ENCODE results near the gene BHMT. TPM values are rescaled to one million over a fixed set of nuclear protein-coding genes. Genes with fewer than 3 reads are reported as not detected.

BHMT gene
- total RNA-seq, 1 experiment from 2014 or later, result 0.72 TPM

GRCh38 chr5:79120221-79120620 is 8.6 kb downstream of the BHMT start:
- no peak overlapping the region for H3K27ac Mint-ChIP-seq
- H3K14ac ChIP-seq (ENCODE audit: insufficient read depth, low read length), result no peak overlapping the region

More at GRCh38 chr5:79120221-79120620, 8.6 kb downstream of the BHMT start:
- no peaks in the 10 kb centered on the region for H3K4me1 ChIP-seq (ENCODE audit: insufficient read depth, low read length)
- H3K23ac ChIP-seq (ENCODE audit: insufficient read length, low read depth, low read length), result no peak overlapping the region
- H3K27me3 ChIP-seq (ENCODE audit: insufficient read depth, low read length), result no peaks in the 10 kb centered on the region
- H3K4ac ChIP-seq (ENCODE audit: low read depth, low read length), result no peak overlapping the region
- H3K27ac ChIP-seq (ENCODE audit: insufficient read length, low read depth, low read length), result no peak overlapping the region
- H3K9me3 ChIP-seq (ENCODE audit: control insufficient read depth, low read depth, low read length), result no peaks in the 10 kb centered on the region
- Mint-ChIP-seq H3K4me1 (no peaks in the 10 kb centered on the region), H3K27me3 (ENCODE audit: low read depth) (peaks cover 2% of the 10 kb centered on the region; the same call in 1 of the 2 replicates), H3K4me3 (no peak overlapping the region), H3K9me3 (no peaks in the 10 kb centered on the region; a peak in 1 of 5 replicates), H3K36me3 (ENCODE audit: insufficient read depth in 1 of 3, low read depth in 3 of 3) (no peaks in the 10 kb centered on the region)
- no peak overlapping the region for H2AFZ ChIP-seq (ENCODE audit: low read length)
- no peaks in the 10 kb centered on the region for H3K23me2 ChIP-seq (ENCODE audit: insufficient read length, low read depth, low read length, poor library complexity, severe bottlenecking)
- H4K5ac ChIP-seq (ENCODE audit: insufficient read length, low read depth, low read length), result no peak overlapping the region
- H4K8ac ChIP-seq (replicated peaks; ENCODE audit: insufficient read length, low read depth, low read length), result no peak overlapping the region
- no peak for DNase-seq
- H2BK5ac ChIP-seq (ENCODE audit: insufficient read length, low read length), result no peak overlapping the region
- no peak overlapping the region for H2BK12ac ChIP-seq (ENCODE audit: insufficient read length, low read depth, low read length)
- H3T11ph ChIP-seq (ENCODE audit: low read length), result no peak overlapping the region
- no peaks in the 10 kb centered on the region for H4K20me1 ChIP-seq (ENCODE audit: control insufficient read depth, insufficient read depth, insufficient read length)
- H2AK5ac ChIP-seq (ENCODE audit: insufficient read length, low read length), result no peak overlapping the region
- no peak for TF ChIP-seq CTCF (conservative IDR thresholded peaks at IDR 0.05)
- H2BK20ac ChIP-seq (ENCODE audit: low read depth, low read length, poor library complexity, severe bottlenecking), result no peak overlapping the region
- H3K4me2 ChIP-seq (ENCODE audit: insufficient read depth, insufficient read length, low read length), result no peak overlapping the region
- no peak overlapping the region for H3K18ac ChIP-seq (ENCODE audit: insufficient read length, low read depth, low read length)
- H3K9ac ChIP-seq (ENCODE audit: extremely low read depth, insufficient read length, low read length), result no peak overlapping the region
- no peaks in the 10 kb centered on the region for H3K79me2 ChIP-seq (ENCODE audit: insufficient read depth, low read length)
- no peaks in the 10 kb centered on the region for H3K79me1 ChIP-seq (ENCODE audit: insufficient read depth, low read depth, low read length, poor library complexity, severe bottlenecking)
- WGBS (ENCODE audit: extremely low coverage, insufficient read length, low lambda C conversion rate), result no CpG with 5 or more reads among the region's 4 CpGs
- H2BK120ac ChIP-seq (ENCODE audit: low read depth, low read length, poor library complexity, severe bottlenecking), result no peak overlapping the region
- no peak overlapping the region for H3K56ac ChIP-seq (ENCODE audit: insufficient read length, low read depth, low read length)
- H2BK15ac ChIP-seq (ENCODE audit: low read depth, low read length), result no peak overlapping the region
- no peak overlapping the region for H4K91ac ChIP-seq (ENCODE audit: insufficient read length, low read depth, low read length)
